SHP77 treated with DMSO at 0.1 percent for 48 hours (cell line): ENCODE results near the gene SH2B2.
"Not testable (repeated sequence)": the region's sequence is repeated elsewhere in the genome, so short reads cannot be mapped to it uniquely, and the experiment has no call there.

ENCODE experiments used
- DNase-seq: peaks from one replicate; lab custom pipeline; 2025; lab: John Stamatoyannopoulos, UW

The SH2B2 gene

DNA sequence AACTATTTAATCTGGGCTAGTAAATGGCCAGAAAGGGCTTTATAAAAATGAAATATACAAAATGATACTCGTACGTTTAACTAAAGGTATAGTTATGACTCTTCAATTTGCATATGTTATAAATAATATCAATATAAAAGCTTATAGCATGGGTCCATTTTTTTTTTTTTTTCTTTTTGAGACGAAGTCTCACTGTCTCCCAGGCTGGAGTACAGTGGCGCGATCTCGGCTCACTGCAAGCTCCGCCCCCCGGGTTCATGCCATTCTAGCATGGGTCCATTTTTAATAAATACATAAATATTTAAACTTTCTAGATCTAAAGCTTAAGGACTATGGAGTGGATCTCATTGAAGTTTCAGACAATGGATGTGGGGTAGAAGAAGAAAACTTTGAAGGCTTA lies 50.3 kb downstream of the SH2B2 start:
- DNase-seq, result not testable (repeated sequence)

DNA sequence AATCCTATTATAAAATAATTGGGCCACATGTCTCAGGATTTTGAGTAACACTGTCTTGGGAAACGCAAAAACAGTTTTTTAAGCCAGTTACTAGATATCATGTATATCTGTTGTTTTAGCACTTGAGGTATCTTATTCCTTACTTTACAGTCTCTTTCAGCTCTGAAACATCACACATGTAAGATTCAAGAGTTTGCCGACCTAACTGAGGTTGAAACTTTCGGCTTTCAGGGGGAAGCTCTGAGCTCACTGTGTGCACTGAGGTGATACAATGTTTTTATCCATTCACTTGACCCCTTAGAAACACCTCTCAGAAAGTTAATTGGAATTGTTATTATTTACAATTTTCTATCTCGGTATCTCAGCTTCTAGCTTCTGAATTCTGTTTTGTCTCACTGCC lies 50.8 kb downstream of the SH2B2 start:
- DNase-seq, result not testable (repeated sequence)

DNA sequence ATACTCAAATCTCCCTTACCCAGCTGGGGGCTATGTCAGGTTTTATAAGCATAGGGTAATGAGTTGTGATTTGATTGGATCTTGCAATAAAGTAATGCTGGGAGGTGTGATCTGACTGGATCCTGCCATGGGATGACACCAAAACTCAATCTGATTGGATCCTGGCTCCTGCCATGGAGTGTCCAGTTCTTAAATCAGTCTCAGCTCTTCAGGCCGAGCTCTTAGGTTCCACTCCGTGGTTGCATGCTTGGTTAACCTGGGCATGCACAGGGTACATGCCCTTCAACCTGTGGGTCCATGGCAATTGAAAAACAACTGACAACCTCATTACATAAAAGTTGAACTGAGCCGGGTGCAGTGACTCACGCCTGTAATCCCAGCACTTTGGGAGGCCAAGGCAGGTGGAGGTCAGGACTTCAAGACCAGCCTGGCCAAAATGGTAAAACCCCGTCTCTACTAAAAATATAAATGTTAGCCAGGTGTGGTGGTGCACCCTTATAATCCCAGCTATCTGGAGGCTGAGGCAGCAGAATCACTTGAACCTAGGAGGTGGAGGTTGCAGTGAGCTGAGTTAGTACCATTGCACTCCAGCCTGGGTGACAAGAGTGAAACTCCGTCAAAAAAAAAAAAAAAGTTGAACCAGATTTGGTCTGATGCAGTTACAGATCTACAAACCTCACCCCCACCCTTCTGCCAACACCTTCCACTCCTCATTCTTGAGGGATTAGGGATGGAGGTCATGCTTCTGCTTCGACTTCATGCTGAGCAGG lies 54.1 kb downstream of the SH2B2 start:
- not testable (repeated sequence) for DNase-seq

DNA sequence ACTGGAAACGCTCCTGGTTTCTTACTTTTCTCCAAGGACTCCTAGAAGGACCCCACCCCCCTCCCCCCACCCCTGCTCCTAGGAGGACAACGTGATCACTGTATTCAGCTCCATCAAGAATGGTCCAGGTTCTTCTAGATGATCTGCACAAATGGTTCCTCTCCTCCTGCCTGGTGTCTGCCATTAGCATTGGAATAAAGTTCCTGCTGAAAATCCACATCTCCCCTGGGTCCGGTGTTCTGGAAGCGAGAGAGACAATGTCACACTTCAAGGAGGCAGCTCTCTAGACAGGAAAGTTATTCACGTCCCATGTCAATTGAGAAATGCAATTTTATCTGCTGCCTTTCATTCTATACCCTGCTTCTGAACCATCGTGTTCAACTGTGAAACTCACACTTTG lies 60.3 kb downstream of the SH2B2 start:
- not testable (repeated sequence) for DNase-seq

DNA sequence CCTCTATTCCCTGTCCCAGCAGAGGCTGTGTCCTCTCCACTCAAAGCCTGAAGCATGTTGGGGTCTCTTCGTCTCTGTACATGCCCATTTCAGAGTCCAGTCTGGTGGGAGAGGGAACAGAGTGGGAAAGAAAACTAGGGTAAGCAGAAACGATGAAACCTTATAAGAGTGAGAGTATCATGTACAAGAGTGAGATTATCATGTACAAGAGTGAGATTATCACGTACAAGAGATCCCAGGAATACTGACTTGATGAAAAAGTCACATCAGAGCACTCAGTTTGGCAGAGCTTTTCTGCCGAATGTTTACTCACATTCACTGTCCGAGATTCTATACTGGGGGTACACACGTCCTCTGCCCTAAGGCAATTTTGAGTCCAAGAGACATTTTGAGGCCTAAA lies 69.7 kb downstream of the SH2B2 start, which contains the start of gene SPDYE6:
TSS of gene SPDYE6 (minus strand) at position 101 of the 400 bp plus-strand sequence. CDS start 421 bp downstream, outside the sequence.
- not testable (repeated sequence) for DNase-seq

DNA sequence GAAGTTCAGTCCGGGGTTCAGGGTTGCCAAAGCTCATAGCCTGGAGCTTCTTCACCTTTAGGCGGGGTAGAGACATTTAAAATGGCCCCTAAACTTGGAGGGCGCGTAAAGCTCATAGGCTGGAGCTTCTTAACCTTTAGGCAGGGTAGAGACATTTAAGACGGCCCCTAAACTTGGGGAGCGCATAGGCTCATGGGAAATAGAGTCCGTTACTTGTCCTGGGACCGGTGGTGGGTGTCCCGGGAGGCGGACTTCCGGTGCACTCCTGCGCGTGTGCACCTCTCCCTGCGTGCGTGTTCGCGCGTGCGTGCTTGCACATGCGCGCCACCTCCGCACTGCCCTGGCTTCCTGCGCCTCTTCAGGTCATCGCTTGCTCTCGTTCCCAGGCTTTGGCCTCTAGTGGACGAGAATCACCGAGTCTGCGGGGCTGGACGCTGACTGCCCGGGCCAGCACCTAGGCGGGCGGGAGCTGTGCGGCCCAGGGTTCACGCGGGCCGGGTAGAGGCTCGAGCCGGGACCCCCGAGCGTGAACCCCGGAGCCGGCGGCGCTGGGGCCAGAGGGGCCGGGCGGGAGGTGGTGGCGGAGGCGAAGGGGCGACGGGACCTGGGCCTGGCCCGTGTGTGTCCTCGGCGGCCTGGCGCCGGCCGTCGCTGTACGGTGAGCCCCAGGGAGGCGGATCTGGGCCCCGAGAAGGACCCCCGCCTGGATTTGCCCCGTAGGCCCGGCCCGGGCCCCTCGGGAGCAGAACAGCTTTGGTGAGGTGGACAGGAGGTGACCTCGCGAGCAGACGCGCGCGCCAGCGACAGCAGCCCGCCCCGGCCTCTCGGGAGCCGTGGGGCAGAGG lies 77.1 kb downstream of the SH2B2 start:
- DNase-seq, result peak; percentile 96

DNA sequence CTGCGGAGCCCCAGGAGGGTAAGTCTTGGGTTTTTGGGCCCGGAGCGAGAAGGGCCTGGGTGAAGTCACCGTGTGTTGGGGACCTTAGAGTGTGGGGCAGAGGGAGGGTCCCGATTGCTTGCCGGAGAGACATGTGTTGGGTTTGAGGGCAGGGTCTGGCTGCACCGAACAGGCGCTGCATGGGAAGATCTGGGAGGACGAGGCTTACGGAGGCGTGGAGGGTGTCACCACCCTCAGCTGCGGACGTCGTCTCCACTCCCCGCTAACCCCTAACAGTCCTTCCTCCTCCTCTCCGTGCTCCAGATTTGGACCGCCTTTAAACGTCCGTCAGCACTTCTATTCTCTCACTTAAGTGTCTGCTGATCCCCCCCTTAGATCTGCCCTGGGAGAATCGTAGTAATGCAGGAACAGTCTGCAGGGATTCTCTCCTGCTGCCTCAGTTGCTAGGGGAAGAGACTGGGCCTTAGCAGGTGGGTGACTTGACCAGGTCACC lies 77.8 kb downstream of the SH2B2 start:
- DNase-seq, result not testable (repeated sequence)

DNA sequence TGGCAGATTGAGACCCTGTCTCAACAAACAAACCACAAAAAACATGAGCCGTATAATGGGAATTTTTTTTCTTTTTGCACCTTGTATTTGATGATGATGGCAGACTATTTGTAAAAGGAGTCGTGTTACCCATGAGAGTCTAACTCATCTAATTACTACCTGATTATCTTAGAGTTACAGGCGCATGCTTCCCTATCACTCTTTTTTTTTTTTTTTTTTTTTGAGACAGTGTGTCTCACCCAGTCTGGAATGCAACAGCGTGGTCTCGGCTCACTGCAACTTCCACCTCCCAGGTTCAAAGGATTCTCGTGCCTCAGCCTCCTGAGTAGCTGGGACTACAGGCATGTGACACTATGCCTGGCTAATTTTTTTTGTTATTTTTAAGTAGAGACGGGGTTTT lies 78.7 kb downstream of the SH2B2 start:
- DNase-seq, result not testable (repeated sequence)

DNA sequence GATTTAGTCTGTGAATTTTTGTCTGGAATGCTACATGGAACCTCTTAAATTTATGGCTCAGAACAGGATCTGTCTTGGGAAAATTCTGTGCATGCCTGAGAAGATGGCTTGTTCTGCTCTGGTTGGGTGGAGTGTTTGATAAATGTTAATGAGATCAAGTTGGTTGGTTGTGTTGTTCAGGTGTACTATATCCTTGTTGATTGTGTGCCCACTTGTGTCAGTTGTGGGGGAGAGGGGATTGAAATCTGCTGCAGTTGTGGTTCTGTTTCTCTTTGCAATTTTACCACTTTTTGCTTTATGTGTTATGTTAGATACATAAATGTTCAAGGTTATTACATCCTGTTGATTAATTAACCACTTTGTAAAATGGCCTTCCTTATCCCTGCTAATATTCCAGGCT lies 83.4 kb downstream of the SH2B2 start:
- not testable (repeated sequence) for DNase-seq
